HG02642 (cell line): ENCODE results near the gene ALDH3B2.
"Not testable (repeated sequence)": the region's sequence is repeated elsewhere in the genome, so short reads cannot be mapped to it uniquely, and the experiment has no call there.

Experiments
- ATAC-seq: cut with Tn5 transposase; IDR thresholded peaks from one replicate; pipeline ENCODE4 v1.9.1; 2021; ENCODE audit warnings: mild to moderate bottlenecking; ENCODE audit not compliant: unreplicated experiment, poor library complexity

ALDH3B2 gene

DNA sequence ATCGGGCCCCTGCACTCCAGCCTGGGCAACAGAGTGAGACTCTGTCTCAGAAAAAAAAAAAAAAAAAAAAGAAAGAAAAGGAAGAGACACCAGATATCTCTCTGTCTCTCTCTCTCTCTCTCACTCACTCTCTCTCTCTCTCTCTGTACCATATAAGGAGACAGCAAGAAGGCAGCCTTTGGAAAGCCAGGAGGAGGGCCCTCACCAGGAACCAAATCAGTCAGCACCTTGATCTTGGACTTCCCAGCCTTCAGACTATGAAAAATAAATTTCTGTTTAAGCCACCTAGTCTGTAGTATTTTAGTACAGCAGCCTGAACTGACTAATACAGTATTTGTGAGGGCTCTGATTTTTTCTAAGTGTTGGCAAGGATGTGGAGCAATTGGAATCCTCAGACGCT is 13.6 kb upstream of the ALDH3B2 start:
- ATAC-seq, result no peak

DNA sequence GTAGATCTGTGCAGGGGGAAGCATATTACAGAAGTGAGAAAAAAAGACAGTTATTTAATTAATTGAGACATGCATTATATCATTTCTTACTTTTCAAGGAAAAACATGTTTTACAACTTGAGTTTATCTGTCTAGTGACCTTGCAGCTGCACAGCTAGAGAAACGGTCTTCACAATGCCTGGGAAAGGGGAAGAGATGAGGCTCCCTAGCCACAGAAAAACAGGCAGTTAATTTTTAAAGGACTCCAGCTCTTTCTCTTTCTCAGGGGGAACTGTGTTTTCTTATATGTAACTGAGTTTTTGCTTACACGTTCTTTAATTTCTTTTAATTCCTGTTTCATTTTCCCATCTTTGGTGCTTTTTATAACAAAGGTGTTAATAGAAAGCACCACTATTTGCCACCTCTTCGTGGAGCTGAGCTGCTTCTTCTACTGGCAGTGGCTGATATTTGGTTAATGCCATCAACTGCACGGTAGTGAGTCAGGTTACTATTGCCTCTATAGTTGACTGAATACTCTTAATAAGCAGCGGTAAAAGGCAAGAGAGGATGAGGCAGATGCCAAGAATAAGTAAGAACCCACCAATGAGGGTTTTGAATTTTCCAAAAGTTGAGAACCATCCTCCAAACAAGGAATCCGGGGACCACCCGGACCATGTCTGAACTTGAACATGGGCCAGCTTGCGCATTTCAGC is 11.4 kb upstream of the ALDH3B2 start:
- not testable (repeated sequence) for ATAC-seq

DNA sequence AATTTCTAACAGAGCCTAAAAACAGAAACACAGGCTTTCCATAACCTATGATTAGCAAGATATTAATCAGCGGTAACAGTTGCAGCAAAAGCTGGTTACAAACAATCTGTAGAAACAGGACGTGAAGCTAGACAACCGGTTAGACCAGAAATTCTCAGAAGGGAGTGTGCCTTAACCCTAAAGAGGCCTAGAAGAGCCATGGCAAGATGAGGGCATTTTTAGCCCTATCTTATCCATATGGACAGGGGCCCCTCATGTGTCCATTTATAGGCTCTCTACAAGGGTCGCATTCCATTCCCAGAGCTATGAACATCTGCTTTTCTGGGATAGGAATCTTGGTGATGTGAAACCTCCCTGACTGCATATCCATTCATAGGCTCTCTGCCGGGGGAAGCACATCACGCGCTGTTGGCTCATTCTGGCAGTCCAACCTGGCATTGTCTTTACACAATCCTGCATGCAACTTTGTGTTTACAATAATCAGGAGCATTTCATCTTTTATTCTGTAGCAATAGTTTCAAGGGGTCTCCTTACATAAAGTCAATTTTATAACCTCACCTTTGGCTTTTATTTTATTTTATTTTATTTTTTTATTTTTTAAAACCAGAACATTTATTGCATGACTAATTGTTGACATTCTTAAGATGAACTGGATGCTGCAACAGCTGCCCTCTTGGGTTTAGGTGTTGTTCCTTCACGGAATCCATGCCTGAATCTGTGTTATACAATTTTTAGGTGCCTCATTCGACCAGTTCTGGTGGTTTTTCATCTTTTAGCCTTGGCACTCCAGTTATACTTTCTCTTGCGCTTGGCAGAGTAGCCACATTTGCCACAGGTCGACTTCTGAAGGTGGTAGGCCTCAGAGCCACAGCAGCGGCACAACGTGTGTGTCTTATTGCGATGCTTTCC is 8.0 kb upstream of the ALDH3B2 start:
- ATAC-seq, result not testable (repeated sequence)

DNA sequence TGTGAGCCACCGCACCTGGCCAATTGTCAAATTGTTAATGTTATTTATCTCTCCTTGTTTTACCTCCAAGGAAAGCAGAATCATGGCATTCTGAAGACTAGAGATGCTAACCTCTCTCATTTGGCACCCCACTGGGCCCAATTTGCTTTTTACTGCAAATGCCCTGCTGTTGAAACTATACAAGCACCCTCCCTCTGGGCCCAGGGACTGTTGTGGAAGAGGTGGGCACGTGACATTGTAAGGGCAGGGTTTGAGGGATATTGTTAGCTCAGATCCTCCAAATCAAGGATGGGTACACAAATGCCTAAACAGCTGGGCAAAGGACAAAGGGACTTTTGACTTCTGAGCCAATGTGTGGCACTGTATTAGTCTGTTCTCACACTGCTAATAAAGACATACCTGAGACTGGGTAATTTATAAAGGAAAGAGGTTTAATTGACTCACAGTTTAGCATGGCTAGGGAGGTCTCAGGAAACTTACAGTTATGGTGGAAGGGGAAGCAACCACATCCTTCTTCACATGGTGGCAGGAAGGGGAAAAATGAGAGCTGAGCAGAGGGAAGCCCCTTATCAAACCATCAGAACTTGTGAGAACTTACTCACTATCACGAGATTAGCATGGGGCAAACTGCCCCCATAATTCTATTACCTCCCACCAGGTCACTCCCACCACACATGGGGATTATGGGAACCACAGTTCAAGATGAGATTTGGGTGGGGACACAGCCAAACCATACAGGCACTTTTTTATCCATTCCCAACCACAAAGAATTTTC is 6.5 kb upstream of the ALDH3B2 start:
- no peak for ATAC-seq

DNA sequence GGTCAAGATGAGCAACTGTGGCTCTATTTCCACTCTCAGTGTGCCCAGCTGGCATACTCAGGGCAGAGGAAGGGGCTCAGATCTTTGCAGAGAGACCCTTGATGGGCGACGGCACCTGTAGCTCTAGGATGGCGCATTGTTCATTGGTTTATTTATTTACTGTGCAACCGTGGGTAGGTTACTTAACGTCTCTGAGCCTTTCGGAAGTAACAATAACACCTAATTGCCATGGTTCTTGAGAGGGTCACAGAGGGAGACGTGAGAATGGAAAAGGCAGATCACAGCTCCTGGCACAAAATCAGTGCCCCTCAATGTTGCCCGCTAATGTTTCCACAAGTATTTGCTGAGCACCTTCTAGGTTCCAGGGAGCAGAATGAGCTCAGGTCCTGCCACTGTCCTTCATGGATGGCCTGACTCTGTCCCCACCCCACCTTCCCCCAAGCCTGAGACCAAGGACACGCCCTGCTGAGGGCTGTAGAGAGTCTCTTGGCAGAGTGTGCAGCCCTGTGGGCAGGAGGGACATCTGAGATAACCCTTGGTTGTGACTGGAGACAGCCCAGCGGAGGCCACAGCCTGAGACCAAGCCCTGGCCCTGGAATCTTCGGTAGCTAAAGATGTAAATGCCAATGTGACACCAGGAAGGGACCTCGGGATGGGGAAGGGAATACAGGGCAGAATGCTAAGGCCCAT is 780 bp upstream of the ALDH3B2 start:
- ATAC-seq, result no peak

DNA sequence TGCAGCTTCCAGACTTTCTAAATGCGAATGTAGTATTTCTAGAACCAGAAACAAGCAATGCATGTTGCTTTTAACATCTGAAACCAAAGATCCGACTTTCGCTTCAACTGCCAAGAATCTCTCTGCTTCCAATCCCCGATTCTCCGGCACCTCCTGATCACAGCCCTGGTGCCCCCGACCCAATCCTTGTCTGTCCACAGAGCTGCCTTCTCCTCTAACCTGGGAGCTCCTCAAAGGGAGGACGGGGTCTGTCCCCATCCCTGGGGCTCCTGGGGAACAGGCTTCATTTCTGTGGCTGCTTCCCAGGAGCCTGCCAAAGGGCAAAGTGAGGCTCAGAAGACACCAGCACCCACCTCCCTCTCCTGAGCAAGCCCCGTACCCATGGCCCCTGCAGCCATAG is 521 bp downstream of the ALDH3B2 start:
- ATAC-seq, result no peak

DNA sequence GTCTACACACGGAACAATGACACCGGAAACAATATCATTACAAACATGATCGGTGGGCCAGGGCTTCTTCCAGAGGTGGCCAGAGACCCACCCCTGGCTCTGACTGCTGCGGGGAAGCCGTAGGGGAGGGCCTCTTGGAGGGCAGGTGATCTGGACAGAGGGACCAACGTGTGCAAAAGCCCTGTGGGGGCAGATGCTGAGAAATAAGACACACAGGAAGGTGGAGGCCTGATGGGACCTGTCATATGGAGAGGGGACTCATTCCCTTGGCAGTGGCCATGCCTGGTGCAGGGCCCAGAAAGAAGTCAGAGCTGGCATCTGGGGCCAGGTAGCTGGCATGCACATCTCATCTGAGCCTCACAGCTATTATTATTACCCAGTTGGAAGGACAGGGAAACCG is 1.1 kb downstream of the ALDH3B2 start:
- no peak for ATAC-seq

DNA sequence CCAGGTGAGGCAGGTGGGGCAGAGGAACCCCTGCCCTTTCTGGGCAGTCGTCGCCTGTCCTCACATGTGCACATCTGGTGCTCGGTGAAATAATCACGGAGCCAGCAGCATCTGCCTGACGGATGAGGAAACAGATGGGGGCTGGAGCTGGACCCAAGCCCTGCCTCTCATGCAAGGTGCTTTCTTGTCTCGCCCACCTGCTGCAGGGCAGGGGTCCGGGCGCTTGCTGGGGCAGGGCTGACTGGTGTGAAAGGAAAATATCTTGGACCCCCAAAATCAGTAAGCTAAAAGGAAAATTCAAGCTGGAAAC is 3.3 kb downstream of the ALDH3B2 start:
- ATAC-seq, result no peak

DNA sequence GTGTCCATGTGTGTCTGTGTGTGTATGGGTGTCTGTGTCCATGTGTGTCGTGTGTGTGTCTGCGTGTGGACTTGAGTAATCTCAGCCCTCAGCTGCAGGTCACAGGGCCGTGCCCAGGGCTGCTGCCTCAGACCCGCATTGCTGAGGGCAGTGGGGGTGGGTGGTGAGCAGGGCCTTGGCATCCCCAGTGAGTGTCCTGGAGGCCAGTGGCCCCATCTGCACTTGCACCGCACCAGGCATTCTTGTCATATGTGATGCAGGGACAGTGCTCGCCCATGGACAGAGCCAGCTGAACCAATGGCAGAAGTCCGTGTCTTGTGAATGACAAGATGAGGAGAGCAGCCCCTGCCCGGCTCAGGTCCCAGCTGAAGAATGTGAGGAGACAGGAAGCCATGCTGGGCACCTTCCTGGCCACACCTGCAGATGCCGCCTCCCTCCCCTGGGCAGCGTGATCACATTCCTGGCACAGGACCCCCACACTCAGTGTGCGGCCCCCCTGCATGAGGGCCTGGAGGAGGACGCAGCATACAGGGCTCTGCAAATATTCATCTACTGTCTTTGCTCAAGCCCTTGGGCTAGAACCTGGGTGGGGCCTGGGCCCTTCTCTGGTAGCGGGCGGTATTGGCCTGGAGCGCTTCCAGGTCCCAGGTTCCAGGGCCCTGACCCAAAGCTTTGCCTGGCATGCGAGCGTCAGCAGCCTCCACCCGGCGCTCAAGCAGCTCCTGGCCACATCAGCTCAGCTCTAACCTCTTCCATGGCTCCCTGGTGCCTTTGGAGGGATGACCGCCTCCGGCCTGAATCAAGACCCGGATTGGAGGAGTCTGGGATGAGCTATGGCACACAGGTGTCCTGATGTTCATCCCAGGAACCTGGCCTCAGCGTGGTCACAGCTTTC is 3.9 kb downstream of the ALDH3B2 start:
- ATAC-seq, result no peak

DNA sequence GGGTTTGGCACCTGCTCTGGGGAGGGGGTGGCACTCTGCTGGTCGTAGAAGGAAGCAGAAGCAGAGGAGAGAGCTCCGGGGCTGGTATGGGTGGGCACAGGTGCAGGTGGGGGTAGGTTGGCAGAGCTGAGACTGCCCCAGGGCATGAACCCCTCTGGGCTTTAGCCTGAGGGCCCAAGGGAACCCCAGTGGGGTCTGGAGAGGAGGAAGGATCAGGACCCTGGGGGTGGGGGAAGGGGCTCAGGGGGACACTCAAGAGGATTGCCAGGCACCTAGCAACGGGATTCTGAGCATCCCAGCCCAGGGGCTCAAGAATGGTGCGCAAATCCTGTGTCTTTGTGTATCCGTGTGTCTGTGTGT is 6.3 kb downstream of the ALDH3B2 start:
- no peak for ATAC-seq

DNA sequence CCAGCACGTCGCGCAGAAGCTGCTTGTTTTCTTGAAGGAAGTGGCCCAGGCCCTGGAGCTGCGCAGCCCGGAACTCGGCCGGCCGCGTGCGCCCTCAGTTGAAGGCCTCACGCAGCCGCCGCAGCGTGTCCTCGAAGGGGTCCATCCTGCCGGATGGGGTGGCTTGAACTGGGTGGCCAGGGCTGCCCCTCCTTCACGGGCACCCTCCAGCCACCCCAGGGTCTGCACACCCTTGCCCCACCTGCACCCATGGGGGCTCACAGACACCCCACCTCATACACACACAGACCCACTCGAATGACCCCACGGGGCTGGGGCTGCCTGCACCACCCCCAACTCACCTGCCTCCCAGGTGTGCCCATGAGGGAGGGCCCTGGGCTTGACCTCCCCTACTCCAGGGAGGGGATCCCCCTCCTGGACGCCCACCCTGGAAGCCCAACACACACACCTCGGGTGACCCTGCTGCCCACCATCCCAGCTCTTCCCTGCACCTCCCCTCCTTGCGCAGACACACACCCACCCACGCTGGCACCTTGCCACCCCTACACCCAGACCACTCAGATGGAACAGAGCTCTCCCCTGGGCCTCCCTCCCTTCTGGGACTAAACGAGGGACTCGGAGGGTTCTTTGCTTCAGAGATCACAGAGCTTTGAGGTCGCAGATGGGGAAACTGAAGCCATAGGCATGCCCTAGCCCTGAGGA is 6.8 kb downstream of the ALDH3B2 start:
- ATAC-seq, result no peak

DNA sequence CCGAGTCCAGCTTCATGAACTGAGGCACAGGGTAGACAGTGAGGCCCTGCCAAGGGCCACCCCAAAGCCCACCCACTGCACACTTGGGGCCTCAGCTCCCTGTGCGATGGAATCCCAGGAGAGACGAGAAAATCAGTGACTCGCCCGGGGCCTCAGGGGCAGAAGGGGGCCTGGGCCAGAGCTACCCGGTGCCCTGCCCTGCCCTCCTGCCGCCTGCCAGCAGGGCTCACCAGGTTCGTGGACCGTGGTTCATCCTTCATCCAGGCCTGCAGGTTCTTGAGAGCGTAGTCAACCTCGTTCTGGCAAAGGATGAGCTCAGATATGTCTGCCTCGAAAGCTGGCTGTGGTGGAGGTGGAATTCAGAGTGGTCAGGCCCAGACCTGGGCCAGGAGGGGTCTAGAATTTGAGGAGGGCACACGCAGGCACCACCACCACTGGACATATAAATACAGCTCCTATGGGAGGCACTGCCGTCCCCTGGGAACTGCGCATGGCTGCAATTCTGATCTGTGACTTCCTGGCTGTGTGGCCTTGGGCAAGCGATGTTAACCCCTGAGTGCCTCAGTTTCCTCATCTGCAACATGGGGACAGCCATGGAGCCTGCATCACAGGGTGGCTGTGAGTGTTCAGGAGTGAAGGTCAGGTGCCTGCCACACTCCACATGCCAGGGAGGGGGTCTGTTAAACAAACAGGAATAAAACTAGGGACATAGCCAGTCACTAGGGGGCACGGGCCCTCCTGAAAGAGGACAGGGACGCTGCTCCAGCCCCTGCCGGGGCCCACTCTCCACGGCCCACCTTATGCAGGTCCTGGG is 7.5 kb downstream of the ALDH3B2 start:
- no peak for ATAC-seq

DNA sequence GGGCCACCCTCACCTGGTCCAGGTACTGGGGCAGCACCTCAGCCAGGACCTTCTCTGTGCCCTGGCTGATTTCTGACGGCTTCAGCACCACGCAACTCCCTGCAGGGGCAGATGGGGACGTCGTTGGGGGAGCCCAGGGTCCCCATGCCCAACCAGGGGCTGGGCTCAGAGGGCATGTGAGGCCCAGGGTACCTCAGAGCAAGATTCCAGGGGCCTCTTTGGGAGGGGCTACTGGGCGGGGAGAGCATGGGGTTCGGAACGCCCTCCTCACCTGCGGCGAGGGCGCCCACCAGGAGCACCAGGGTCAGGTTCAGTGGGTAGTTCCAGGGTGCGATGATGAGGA is 8.1 kb downstream of the ALDH3B2 start:
- ATAC-seq, result no peak

DNA sequence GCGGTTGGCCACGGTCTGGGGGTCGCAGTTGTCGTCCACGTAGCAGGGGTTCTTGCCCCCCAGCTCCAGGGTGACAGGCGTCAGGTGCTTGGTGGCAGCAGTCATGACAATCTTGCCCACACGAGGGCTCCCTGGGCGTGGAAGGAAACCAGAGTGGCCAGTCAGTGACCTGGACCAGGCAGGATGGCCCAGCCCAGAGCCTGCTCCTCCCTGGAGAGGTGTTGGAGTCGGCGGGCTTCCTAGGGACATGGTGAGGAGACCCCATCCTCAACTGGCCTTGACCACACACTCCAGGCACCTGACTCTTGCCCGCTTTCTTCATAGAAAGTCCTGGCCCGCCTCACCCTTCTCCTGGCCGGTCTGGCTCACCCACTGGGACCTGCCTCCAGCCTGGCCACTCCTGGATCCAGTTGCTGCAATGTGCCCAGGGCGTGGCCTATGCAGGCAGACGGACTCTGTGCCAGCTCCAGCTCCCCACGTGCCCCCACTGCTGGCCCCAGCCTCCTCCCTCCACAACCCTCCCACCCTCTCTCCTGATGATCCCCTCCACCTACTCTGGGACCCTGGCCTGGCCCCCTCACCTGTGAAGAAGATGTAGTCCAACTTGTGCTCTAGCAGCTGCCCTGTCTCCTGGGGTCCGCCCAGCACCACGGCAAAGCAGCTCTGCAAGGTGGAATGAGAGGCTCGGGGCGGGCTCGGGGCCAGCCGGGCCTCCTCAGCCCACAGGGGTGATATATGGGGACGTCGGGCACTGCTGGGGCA is 8.7 kb downstream of the ALDH3B2 start:
- no peak for ATAC-seq

DNA sequence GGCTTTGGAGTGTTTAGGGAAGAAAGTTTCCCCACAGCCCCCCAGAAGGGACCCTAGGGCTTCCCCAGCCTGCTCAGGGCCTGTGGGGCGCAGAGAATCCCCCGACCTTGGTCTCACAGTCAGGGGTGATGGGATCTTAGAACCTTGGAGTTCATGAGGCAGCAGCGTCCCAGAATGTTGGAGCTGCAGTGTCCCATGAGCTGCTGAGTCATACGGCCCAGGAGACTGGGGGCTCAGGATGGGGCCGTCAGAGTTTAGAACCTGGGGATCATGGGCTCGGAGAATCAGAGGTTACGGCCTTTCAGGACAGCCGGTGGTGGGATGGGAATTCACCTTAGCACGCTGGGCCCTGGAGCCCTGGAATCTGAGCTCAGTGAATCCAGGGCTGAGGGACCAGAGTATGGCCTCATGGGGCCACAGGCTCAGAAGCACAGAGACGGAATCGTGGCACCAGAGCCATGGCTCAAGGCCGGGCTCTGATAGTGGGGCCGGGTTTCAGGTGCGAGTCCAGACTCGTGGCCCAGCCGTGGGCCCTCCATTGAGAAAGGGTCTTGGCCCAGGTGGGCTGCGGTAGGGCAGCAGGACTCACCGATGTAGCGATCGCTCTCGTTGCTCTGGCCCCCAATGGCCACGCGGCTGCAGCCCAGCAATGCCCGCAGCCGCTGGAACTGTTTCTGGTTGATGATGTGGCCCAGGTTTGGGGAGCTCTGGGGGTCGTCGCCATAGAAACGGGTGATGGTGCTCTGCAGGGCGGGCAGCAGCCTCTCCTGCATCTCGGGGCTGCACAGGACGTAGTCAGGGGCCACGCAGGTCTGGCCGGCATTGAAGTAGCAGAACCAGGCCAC is 9.5 kb downstream of the ALDH3B2 start:
- no peak for ATAC-seq

DNA sequence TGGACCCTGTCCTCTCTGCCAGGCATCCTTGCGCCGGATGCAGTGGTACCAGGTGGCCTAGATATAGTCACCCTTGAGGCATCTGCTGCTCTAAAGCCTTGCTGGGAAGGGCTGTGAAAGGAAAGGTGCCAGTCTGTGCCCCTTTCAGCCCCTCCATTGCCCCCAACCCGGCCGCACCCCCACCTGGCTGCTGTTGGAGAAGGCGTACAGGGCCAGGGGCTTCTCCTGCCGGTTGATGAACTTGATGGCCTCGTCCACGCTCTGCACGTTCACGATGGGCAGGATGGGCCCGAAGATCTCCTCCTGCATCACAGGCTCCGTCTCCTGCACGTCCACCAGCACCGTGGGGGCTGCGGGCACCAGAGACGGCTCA is 10.2 kb downstream of the ALDH3B2 start:
- ATAC-seq, result no peak
